Activated CD4-positive, alpha-beta T cell treated with anti-CD3 and anti-CD28 coated beads, Interleukin-2, amount 50 U/mL, for 24 hours (primary cell): ENCODE data around the gene IL22RA1.
A peak's percentile ranks its signal among the peaks of the same experiment; 100 is the strongest.

Experiments
- DNase-seq, 2 donors: peaks; one replicate each; pipeline ENCODE4 v3.0.0-alpha.2; 2020; ENCODE audit warnings: low read depth in 1 of 2, low spot score in 1 of 2

Gene IL22RA1

DNA sequence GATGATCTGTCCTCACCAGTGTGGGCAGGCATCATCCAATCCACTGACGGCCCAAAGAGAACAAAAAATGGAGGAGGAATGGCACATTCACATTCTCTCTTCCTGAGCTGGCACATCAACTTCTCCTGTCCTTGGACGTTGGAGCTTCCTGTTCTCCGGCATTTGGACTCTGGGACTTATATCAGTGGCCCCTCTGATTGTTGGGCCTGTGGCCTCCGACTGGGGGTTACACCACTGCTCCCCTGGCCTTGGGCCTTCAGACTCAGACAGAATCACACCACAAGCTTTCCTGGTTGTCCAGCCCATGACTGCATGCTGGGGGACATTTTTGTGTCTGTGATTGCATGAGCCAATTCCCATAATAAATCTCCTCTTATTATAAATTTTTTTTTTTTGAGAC, 24.1 kb upstream of the IL22RA1 start:
- DNase-seq = no peak

DNA sequence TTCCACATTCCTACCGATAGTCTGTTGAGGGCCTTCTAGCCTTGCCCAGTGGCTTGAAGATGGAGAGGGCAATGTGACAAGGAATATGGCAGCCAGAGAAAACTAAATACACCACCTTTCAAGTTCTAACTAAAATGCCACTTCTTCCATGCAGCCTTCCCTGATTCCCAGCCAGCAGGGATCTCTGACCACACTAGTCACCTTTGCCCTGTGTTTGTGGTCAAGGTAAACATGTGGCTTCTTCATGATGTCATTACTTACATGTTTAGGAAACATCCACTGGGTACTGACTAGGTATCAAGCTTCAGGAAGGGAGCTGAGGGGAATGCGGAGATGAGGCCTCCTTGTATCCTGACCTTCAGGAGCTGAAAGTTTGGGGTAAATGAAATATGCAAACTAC, 22.6 kb upstream of the IL22RA1 start:
- DNase-seq = no peak

DNA sequence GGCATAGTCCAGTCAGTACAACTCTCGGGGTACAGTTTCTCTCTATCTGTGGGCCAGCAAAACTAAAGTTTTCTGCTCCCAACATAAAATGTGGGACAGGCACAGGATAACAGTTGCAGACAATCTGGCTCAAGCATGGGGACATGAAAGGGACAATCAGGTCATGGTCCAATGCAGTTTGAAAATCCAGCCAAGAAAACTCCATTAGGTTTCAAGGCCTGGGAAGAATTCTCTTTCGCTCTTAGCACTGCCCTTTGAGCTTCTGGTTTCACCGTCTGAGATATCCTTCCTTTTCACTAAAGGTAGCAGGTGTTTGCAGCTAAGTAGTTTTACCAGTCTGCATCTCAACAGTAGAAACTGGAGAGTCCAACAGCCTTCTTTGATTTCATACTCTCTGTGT, 21.1 kb upstream of the IL22RA1 start:
- no peak for DNase-seq

DNA sequence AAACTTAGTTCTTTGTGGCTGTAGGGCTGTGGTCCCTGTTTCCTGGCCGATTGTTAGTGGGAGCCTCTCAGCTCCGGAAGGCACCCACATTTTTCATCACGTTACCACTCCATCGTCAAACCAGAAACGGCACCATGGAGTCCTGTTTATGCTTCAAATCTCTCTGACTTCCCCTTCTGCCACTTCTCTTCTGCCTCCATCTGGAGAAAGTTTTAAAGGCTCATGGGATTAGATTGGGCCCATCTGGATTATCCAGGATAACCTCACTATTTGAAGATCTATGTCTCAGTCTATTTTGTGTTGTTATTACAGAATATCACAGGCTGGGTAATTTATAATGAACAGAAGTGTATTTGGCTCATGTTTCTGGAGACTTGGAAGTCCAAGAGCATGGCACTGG, 19.3 kb upstream of the IL22RA1 start:
- no peak for DNase-seq

DNA sequence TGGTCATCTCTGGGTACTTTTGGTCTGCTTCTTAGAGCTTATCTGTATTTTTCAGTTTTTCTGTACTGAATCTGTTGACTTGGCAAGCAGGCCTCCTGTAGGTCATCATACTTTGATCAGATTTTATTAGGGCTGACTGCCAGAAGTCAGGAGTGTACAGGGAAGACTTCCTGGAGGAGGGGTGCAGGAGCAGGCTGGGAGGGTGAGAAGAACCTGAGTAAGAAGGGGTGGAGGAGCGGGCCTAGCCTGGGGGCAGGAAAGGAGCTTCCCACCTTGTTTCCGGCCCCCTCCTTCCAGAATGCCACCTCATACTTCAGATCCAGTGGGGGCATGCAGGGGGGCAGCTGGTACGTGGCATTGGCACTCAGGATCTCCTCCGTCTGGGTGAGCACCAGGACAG, 18.3 kb upstream of the IL22RA1 start:
- DNase-seq = no peak

DNA sequence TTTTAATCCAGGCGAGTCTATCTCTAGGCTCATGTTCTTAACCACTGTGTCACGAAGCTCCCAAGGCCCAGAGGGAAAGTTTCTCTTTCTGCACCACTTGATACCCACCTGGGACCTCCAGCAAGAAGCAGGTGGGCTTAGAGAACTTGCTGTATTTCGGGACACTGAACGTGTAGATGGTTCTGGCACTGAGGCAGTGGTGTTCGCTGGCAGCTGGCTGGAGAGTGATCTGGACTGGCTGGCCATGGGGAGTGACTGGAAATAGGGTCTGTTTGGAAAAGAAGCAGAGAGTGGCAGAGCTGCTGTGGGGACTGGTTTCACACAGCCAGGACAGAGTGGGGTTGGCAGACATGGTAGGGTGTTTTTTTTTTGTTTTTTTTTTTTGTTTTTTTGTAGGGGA, 16.4 kb upstream of the IL22RA1 start:
- no peak for DNase-seq

DNA sequence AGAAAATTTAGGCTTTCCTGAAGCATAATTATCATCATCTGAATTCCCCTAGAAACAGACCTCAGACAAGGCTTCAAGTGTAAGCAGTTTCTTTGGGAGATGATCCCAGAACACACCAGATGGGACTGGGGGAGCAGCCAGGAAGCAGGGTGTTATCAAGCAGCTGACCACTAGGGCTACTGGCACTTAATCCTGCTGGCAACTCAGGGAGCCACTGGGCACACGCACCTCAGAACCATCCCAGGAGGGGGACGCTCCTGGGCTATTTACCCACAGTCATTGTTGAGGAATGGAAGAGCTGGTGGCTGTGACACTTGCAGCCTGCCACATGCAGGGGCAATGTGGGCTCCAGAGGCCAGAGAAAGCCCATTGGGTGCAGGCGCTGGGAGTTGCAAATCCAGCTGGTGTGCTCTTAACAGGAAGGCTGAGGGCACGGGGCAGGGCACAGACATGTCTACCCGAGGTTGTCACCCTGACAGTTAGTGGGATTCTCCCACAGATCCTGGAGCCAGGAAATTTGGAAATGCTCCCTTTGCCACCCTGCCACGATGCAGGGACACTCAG, 15.1 kb upstream of the IL22RA1 start:
- DNase-seq = no peak

DNA sequence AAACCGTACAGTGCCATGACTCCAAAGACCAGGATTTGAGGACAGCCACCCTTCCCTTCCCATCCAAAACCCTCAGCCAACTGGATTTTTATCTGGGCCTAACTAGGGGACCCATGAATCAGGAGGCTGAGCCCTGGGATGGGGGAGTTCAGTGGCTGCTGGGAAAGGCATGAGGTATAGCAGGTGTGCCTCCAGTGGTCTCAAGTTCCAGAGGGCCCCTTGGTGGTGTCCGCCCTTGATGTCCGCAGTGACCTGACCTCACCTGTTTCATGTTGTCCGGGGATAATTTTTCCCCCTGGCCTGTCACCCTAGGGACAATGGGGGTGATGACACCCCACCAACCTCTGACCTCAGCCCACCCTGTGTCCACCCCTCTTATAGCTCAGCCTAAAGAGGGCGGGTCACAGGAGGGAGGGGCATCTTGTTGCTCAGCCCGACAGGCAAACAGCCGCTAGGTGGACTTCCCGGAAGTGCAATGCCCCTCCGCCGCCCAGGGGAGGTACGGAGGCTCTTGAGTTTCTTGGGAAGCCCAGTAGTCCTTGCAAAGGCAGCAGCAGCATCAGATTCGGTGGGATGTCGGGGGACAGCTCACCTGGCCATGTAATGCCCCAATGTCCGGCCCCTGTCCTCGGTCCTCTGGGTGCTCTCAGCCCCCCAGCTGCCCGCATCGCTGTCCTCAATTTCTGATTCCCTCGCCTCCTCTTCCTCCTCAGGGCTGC, 13.8 kb upstream of the IL22RA1 start:
- DNase-seq = no peak

DNA sequence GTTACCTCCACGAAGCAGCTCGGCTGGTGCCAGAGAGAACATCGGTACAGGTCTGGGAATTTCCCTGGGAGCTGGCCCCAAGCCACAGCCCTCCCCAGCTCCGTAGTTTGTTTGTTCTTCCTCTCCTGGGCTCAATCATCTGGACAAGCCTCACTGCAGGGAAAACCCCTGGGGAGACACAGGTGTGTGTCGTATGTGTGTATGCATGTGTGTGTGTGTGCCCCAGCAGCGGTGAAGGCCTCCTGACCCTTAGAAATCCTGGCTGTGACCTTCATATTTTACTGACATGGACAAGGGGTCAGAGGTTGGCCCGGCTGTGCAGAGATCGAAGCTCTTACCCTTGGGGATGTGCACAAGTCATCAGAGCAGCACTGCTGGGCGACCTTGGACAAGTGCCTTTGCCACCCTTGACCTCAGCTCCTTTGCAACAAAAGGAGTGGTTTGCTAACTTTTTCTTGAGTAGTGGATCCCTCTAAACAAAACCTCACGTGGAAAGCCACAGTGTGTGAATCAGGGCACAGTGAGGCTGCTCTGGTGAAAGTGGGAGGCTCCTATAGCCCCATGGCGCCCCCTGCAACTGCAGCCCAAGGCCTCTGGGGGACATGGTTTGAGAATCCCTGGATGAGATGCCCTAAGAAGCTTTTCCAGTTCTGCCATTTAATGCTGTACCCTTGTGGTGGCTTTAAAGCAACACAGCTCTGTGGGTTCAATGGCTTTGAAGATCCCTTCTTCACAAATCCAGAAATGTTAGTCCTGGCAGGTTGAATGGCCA, 12.3 kb upstream of the IL22RA1 start:
- no peak for DNase-seq

DNA sequence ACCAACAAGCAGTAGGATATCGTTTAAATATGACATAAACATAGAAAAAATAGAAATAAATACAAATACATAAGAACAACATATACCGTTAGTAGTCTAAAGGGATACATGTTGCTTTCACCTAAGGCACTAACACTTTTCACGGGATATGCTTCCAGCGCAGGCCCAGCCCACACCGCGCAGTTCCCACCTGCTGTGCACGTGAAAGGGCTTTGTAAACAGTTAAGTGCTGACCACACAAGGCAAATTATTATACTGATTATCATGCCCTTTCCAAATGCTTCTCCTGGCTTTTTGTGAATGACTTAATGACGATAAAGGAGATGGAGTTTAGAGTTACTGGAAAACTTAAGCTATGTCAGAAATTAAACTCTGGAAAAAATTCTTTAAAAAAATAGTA, 11.3 kb upstream of the IL22RA1 start:
- DNase-seq = no peak

DNA sequence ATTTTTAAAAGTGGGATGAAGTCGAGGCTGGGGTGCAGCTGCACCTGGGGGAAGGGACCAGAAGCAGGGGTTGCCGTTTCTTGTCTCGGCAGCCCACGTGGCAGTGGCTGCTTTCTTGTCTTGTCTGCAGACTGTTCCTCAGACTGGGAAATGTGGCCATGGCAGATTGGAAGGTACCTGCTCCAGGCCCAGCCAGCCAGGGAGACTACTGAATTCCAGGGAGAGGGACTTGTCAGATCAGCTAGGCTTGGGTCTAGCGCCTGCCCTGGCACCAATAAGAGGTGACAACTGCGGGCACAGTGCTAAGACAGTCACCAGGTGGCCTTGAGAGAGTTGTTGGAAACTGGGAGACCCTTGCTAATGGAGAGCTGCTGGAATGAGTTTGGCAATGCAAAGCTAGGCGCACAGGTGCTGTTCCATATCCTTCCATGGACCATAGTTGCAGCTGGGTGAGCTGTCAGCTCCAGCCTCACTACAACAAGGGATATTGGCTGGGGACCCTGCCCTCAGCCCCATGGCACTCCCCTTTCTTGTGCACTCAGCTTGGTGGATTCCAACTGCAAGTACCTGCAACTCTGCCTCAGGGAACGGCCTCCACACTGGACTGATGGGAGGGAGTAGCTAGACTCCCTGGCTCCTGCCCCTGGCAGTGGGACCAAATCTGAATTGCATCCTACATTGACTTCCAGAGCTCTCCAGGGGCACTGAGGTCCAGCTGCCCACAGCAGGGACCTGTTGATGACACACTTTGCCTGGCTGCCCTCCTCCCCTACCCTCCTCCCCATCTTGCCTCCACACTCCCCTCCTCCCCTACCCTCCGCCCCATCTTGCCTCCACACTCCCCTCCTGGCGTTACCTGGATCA, 9.9 kb upstream of the IL22RA1 start:
- DNase-seq = no peak

DNA sequence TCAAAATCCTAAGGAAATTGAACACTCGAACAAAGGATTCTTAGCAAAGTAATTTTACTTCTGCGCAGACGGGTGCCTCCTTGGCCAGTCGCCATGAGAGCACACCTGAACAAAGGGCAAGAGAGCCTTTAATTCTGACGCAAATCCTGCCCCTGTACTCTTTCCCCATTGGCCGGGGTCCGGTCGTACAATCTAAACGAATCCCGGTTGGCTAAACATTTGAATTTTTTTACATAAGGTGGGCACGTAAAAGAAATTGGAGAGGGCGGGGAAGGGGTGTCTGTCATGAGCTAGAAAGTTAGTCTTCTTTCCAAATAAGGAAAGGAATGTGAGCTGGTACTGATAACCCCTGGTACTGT, 8.2 kb upstream of the IL22RA1 start:
- no peak for DNase-seq

DNA sequence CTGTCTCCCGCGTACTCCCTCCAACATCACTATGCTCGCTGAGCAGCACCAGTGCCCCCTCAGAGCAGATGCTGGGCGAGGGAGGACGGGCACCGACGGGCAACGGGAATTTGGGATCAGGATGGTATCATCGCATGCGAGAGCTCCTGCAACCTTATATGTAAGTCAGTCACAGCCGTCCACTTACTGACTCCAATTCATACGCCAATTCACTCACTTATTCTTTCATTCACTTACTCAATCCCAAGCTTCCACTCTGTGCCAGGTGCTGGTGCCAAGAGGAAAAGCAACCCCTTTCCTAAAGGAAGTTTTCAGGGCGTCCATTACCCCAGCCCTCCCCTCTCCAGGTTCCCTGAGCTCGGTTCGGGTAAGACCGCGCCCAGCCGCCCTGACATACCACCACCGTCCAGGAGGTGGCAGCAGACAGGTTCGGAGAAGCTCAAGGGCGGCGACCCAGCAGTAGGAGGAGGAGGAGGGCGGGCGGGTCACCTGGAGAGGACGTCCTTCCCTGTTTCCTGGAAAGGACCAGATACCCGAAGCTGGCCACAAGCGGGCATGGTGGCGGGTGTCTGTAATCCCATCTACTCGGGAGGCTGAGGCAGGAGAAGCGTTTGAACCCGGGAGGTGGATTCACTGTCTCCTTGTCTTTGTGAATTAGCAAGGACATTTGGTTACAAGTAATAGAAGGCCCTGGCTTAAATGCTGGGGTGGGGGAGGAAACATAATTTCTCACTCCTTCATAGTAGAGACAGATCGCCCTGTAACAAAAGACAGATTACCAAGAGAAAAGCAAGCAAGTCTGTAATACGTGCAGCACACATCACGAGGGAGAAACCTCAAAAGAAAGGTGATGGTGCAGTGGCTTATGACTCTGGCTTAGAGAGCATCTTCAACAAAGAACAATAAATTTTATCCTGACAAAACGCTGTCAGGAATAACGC, 7.6 kb upstream of the IL22RA1 start:
- DNase-seq = peak; percentile 82 to 85

DNA sequence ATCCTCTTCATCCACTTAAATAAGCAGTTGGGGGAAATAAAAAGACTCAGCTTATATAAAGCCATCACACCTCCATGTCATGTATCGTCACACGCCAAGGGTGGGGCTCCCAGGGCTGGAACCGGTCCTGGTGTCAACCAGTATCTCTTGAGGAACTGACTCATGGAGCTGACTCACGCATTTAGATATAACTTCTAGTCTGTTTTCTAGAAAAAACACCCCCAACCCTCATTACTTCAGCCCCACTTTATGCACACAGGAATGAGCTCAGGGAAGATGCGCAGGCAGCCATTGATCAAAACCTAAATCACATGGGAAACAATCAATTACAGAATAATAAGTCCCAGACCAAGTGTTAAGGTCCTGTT, 6.9 kb upstream of the IL22RA1 start:
- peak; percentile 13 to 51 for DNase-seq

DNA sequence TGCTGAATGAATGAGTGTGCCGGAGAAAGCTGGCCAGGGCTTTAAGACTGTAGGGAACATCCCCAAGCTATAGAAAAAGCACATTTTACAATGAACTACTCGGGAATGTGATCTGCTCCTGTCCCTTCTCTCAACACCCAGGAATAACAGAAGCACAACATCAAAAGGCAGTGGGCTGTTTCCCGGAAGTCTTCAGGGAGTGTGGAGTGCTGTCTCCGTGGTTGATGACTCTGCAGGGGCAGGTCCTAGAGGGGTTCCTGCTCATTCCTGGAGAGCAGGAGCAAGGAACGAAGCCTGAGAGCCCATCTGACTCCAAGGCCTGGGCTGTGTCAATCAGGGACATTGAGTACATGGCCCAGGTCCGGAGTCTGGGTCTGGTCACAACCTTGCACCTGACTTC, 4.9 kb upstream of the IL22RA1 start:
- no peak for DNase-seq

DNA sequence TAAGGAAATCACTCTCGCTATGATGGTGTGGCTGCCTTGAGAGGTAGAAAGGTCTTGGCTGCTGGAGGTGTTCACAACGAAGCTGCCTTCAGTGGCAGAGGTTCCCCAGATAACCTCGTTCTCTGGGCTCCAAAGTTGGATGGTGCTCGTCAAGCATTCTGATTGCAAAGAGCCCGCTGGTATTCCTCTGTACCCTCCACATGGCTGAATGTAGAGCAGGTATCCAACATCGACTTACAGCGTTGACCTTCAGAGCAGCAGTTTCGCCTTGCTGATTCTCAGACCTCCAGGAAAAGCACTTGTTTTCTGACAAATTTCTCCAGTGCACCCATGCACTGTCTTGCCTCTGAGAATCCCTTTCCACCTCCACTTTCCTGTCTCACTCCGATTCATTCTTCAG, 4.3 kb upstream of the IL22RA1 start:
- no peak for DNase-seq

DNA sequence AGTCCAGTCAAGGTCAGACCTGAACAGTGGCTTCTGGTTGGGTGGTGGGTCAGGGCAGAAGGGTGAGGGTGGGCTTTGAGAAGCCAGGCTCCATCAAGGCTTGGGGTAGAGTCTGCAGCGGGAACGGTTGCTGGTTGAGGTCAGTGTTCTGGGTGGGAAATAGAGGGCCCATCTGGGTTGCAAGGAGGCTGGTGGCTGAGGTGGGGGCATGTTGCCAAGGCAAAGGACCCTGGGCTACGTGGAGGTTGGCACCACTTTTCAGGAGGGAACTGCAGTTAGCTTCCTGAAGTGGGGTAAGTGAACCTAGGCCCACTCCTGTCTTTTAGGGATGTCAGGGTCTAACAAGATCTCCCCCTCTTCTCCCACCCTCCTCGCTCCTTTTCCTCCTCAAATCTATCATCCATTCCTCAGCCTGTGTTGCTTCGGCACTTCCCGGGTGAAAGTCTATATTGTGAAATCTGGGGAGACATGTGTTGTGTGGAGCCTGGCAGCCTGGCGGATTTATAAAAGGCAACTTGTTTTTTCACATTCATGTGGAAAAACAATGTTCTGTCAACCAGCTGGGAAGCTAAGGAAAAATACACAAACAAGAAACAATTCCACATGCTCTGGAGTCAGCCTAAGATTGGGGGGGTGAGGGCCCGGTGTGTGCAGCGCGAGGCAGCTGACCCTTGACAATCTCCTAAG, 1.5 kb downstream of the IL22RA1 start:
- no peak for DNase-seq

DNA sequence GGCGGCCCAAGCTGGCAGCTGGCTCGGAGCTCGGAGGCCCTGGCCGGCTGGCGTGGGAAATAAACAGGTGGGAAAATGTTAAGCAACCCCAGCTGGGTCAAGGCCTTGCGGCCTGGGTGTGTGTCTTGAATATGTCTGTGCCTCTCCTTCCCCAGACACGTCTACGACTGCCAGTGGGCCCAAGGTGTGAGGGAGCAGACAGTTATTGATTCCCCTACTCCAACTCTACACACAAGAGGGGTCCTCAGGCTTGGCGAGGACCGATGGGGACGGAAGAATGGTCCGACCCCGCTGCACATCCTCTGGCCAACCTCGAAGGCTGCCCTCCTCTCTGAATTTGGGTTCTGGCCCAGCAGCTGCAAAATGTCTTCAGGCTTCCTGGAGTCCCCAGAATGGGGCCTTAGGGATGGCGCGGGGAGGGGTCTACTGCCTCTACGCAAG, 2.2 kb downstream of the IL22RA1 start:
- no peak for DNase-seq

DNA sequence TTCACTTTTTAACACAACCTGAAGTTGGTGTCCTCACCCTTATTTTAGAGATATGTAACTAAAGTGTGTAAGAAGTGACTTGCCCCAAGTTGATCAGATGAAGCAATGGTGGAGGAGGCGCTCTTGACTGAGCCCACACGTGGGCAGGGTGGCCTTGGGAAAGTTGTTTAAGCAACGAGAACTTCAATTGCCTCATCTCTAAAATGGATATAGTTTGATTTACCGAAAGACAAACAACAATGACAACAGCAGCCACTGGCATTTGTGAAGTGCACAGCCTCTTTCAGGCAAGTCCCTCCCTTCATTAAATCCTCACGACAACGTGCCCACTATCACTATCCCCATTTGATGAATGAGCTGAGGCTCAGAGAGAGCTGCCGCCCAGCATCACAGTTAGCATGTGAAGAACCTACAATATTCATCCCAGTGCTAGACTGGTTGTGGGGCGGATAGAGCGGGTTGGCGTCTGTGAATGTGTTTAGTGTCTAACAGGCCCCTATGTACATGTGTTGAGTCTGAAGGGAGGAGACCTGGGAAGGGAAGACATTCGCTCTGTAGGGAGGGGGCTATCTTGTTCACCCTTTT, 3.0 kb downstream of the IL22RA1 start:
- no peak for DNase-seq

DNA sequence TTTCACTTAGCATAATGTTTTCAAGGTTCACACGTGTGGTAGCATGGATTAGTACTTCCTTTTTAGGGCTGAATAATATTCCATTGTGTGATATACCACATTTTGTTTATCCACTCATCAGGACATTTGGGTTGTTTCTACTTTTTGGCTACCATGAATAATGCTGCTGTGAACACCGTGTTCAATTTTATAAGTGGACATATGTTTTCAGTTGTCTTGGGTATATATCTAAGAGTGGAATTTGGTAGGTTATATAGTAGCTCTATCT, 3.8 kb downstream of the IL22RA1 start:
- no peak for DNase-seq
